ENCODE measurements around the gene ACOXL.

ACOXL gene

DNA sequence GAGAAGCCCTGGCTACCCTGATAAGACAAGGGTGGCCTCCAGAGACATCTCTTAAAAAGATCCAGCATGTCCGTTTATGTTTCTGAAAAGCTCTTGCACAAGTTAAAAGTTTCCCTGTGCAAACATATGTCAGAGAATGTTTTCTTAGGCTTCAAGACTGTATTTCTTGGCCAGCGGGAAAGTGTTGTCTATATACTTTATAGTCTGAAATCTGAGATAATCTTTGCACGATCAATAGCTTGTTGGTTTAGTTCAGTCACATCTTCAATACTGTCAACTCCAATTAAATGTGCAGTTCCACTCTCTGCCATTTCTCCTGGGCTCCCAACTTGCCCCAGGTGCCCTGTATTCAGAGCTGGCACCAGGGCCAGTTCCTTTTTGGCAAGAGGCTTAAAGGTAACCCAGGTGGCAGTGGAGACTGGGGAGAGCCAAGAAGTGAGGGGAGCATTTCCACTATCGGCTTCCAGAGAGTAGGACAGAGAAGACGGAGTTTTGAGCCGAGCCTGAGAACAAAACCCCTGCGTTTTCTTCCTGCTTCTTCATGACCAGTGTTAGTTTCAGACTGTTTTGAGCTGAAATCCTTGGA, 64.4 kb downstream of the ACOXL start:
- no peak for FAIRE-seq

DNA sequence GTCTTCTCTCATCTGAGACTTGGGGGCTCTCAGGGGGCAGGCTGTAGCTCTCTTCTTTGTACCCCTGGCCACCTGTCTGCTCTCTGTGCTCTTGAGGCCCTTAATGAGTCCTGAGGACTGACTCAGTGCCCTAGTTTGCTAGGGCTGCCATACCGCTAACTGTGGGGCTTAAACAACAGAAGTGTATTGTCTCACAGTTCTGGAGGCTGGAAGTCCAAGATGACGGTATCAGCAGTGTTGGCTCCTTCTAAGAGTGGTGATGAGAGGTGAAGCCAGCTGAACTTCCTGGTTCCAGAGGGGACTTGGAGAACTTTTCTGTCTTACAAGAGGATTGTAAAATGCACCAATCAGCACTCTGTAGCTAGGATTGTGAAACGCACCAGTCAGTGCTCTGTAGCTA, 67.0 kb downstream of the ACOXL start:
- FAIRE-seq = no peak

DNA sequence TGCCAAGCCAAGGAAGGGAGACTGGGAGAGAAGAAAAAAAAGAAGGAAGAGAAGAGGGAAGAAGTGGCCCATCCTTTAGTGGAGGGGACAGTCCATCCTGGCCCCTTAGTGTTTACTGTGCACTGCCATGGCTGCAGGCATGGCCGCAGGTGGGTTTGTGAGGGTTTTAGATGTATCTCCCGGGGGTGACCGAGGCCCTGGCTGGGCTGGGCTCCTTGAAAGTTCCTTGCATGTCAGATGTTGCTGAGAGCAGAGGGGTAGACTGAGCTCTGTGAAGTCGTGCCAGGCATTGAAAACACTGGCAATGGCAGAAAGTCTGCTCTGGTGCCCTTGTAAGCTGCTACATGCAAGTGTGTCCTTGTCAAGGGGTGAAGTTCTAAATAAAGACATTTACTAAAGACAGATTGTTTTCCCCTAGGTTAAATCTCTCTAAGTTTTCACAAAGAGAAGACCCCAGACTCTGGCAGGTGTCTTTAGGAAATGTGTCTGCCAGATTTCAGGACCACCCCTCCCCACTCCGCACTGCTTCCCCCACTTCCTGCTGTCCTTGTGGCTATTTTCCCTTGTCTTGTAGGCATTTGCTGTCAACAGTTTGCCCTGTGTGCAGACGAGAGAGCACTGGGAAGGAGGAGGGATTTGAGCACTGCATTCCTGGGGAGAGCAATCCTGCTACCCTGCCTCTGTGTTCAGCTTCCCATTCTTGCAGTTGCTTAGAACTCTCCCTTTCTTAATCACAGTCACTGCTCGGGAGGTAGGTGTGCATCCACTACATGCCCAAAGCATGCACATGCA, 68.4 kb downstream of the ACOXL start:
- no peak for FAIRE-seq

DNA sequence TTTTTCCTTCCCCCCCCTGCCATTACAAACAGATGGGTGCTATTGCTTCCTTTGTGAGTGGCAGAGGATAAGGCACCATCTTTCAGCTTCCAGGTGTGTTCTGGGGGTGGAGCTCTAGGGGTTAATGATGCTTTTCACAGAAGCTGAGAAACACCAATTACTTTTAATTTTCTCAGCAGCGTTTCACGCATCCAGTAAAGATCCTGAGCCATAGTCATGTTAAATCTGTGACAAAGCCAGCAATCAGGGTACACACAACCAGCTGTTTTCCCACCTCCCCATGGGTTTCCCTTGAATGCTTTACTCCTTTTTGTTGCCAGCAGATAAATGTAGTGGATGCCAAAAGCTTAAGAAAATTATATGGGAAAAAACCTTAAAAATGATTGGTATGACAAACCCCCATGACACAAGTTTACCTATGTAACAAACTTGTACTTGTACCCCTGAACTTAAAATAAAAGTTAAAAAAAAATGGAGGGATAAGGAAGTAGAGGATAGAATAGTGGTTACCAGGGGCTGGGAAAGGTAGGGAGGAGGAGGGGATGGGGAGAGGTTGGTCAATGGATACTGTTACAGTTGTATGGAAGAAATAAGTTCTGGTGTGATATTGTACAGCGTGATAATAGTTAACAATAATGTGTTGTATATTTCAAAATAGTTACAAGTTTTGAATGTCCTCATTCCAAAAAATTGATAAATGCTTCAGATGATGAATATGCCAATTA, 70.0 kb downstream of the ACOXL start:
- FAIRE-seq = no peak

DNA sequence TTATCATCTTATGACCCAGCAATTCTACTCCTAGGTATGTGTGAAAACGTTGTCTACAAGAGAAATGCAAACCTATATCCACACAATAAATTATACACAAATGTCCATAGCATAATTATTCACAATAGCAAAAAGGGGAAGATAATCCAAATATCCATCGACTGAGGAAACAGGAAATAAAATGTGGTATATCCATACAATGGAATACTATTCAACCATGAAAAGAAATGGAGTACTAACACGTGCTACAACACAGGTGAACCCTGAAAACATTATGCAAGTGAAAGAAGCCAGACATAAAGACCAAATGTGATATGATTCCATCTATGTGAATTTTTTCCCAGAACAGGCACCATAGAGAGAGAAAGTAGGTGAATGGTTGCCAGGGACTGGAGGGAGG, 72.1 kb downstream of the ACOXL start:
- FAIRE-seq = no peak

DNA sequence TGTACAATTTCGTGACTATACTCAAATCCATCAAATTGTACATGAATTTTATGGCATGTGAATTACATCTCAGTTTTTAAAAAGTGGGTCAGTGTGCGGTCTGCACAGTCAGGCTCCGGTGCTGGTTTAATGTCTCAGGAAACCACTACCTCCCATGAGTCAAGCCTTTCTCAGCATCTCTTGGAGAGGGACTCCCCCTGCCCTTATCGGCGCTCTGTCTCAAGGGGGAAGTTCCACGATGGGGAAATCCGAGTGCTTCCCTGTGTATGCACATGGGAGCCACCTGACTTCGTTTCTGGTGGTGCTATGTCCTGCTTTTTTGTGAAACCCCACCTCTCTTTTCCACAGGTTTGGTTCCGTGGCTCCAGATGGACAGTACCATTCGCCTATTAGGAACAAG, 72.5 kb downstream of the ACOXL start:
- FAIRE-seq = no peak

DNA sequence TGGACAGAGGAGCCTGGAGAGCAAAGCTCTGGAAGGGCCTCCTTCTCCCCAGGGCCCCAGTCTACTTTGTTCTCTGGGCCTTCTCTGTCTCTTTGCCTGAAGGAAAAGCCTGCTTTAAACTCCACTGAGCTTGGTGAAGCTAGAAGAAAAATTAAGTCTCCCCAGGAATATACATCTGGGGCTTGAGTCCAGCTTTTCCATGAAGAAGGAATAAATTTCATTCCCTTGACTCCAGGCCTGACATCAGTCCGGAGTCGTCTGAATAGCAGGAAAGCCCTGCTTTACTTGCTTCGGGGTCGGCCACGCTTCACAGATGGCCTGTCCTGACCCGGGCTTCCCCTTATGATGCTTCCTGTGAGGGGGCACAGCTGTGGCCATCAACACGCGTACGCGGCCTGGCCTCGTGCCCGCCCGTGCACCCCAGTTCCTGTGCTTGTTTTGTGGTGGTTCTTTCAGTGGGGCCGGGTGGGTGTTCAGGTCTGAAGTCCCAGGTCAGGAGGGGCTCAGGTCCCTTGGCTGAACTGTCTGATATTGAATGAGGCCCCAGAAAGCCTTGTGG, 73.6 kb downstream of the ACOXL start:
- no peak for FAIRE-seq

DNA sequence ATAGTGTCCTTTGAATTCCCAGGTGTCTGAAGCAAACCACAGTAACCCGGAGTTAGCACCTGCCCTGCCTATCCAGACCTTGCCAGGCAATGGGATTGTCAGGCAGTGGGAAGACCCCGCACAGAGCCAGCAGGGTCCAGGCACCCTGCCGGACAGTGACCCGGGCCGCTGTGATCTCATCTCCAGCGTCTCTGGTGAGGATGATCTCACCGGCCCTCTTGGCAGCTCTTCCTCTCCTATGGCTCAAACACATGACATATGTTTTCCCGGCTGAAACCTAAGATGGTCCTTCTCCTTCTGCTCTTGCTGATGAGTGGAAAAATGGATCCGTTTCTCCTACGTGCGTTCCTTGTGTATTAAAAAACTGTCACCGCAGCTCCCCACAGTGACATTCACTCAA, 75.1 kb downstream of the ACOXL start:
- FAIRE-seq = no peak

DNA sequence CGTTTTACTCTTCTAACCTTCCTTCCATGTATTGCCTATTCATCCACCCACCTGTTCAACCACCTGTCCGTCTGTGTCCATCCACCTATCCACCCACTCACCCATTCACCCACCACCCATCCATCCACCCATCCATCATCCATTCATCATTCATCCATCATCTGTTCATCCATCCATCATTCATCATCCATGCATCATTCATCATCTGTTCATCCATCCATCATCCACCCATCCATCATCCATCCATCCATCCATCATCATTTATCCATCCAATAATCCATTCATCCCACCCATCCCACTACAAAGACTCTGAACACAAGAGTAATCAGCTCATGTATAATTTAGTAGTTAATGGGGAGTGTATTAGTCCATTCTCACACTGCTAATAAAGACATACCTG, 78.0 kb downstream of the ACOXL start:
- FAIRE-seq = no peak

DNA sequence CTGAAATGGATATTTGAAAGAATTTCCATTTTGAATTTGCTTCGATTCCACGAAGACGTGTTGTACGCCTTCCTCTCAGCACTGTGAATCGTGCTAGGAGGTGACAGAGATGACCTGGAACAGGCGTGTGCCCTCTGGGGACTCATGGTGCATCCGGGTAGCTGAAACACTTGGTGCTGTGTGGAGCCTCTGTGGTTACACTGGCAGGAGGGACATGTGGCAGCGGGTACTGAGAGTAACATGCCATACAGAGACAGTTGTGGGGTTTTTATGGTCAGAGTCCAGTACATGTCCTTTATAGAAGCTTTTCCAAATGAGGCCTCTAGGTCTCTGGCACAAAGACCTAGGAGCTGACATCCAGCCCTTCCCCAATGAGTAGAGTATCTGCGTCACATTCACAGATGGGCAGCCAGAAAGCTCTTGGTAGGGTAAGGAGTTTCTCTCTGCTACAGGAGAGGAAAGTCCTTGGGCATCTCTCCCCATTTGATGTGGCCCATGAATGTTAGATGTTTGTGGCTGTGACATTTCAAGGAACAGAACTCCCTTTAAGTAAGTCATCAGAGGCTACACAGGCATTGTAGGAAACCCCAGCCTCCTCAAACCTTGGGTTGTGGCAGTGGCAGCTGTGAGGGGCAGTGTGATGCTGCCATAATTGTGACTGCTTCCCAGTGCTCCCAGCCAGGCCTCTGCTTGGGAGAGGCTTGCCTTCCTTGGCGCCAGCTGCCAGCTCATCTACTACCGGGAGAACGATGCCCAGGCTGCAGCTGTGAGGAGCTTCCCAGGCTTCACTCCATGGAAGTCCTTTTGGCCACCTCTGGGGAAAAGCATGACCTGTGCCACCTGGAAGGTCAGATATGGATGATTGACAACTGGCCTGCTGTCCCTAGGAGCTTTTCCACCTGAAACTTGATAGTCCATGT, 80.6 kb downstream of the ACOXL start:
- FAIRE-seq = no peak

DNA sequence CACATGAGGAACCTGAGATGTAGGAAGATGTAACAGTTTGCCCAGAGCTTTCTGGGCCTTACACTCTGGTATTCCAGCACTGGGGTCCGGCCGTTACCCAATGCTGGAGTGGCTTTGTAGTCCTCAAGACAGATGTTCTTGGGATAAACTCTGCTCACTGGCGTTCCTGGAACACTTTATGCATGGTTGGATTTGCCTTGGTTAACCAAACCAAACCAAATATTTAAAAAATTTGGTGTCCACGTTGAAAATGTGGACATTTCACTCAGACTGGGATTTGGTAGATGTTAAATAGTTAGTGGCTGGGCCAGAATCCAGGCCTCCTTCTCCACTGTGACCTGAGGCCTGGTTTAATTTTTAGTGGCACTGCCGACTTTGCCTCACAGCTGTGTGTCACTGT, 81.5 kb downstream of the ACOXL start:
- FAIRE-seq = no peak

DNA sequence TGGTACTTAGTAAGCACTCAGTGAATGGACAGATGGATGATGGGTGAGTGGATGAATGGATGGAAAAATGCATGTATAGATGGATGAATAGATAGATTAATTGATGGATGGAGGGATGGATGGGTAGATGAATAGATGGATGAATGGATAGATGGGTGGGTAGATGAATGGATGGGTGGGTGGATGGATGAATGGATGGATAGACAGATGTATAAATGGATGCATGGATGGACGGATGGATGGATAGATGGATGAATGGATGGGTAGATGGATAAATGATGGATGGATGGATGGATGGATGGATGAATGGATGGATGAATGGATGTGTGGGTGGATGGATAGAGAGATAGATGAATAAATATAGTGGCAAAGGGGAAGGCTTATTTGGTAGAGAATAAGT, 83.6 kb downstream of the ACOXL start:
- no peak for FAIRE-seq

DNA sequence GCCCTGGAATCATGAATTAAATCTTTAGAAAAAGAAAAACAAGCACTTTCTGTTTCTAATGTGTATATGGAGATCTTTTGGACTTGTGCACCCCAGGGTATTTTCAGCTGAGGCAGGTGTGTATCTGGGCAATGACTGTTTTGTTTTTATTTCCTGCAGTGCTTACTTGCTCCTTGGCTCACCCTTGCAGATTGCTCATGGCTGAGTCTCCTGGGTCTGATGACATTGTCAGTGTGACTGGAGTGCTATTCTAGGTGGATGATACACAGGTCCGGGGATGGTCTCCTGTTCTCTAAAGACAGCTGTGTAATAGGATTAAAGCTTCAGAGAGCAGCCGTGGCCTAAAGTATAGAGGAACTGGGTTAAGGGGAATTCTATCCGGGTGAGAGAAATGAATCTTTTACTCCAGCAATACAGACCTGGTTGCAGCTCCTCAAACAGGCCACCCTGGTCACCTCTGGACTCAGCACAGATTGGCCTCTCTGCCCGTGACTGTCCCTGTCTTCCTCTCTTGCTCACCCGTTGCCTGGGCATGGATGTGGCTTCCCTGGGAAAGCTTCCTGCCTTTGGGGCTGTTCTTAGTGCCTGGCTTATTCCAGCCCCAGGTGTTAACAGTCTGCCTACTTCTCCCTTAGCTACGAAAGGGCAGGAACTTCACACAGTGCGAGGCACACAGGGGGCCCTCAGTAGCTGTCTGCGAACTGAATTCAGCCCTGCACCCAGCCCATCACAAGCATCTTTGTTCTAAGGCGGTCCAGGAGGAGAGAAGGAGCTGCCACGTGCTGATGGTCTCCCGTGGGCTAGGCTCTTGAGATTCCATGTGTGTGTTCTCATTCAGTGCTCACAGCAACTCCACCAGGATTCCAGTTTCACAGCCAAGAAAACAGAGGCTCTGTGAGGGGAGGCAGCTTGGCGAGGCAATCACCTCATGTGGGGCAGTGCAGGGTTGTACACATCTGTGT, 84.3 kb downstream of the ACOXL start:
- no peak for FAIRE-seq

DNA sequence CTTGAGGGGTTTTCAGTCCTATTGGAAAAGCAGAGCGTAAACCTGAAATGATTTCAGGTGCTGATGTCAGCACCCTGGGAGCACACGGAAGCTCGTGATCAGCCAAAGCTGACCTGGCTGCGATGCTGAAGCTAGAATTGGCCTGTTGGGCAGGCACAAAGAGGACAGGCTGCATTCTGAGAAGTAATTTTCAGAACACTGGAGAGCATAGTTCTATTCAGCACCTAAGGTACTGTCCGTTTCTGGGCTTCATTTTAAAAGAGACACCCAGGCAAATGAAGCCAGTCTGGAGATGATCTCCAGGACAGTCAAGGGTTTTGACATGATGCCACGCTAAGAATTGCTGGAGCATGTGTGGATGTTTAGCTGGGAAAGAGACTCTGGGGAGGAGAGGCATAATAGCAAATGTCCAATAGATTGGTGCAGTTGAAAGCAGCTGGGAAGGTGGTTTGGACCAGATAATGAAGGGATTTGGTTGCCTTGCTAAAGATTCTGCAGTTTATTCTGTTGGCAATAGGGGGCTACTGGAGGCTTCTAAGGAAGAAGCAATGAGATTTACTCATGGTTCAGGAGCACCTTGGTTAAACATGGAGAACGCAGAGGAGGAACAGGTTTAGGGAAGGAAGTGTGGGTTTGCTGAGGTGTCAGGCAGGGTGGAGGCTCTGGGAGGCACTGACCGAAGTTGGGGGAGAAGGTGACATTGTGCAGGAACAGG, 86.6 kb downstream of the ACOXL start:
- FAIRE-seq = no peak

DNA sequence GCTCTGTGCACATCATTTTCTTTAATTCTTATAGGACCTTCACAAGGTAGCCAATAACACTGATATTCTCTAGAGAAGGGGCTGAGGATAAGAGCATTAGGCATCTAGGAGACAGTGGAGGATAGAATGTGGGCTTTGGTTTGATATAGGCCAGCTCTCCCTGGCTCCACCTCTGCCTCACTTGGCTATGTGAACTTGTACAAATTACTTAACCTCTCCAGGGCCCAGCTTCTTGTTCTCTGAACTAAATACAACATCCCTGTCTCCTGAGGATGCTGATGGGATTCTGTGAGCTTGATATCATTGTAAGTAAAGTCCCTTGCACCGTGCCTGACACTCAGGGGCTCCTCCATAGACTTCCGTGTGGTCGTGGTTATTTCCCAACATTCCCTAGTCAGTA, 87.3 kb downstream of the ACOXL start:
- FAIRE-seq = no peak

DNA sequence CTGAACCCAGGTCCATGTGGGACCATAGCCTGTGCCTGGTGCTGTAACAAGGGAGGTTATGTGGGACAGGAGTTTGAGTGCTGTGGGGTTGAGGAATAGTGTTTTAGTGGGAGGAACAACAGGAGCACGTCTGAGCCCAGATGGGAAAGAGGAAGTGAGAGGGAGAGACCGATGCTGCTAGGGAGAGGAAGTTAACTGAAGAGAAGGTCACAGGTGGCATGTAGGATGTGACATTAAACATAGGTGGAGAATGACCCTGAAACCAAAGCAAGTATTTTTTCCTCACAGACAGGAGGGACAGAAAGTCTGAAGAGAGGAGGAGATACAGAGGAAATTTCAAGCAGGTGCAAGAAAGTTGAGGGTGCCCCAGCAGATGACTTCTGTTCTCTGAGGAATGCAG, 87.8 kb downstream of the ACOXL start:
- no peak for FAIRE-seq

DNA sequence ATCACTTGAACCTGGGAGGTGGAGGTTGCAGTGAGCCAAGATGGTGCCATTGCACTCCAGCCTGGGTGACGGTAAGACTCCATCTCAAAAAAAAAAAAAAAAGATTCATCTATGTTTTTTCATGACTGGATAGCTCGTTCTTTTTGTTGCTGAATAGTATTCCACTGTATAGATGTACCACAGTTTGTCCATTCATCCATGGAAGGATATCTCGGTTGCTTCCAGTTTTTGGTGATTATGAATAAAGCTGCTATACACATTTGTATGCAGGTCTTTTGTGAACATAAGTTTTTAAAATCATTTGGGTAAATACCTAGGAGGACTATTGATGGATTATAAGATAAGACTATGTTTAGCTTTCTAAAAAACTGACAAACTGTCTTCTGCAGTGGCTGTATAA, 90.8 kb downstream of the ACOXL start:
- FAIRE-seq = no peak

DNA sequence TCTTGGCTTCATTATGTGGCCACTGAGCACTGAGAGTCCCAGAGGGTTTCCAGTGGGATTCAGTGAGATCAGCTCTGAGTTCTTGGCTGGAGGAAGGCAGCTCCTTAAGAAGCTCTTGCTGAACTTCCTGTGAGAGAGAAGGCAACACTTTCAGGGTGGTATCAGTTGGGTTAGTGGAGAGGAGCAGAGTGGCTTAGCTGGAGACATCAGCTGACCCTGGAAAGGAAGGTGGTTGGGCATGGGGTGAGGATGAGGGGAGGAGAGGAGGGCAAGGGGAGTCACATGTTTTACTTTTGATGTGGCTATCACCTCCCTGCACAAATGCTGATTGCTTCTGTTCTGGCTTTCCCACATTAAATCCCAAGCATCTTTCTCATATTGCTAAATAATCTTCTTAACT, 95.1 kb downstream of the ACOXL start:
- no peak for FAIRE-seq

DNA sequence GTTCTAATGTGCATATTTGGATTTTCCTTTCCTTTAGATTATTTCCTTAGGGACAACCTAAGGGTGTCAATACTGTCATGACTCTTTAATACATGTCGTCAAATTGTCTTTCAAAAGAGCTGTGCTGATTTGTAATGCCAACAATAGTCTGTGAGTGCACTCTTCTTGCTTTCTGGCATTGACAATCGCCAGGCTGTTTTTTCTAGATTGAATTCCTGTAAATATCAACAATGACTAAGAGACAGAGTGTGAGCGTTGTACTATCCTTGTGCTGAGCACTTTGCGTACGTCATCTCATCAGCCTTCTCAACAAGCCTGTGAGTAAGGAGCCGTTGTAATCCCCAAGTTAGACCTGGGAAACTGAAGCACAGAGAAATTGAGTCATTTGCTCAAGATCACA, 96.0 kb downstream of the ACOXL start:
- no peak for FAIRE-seq

DNA sequence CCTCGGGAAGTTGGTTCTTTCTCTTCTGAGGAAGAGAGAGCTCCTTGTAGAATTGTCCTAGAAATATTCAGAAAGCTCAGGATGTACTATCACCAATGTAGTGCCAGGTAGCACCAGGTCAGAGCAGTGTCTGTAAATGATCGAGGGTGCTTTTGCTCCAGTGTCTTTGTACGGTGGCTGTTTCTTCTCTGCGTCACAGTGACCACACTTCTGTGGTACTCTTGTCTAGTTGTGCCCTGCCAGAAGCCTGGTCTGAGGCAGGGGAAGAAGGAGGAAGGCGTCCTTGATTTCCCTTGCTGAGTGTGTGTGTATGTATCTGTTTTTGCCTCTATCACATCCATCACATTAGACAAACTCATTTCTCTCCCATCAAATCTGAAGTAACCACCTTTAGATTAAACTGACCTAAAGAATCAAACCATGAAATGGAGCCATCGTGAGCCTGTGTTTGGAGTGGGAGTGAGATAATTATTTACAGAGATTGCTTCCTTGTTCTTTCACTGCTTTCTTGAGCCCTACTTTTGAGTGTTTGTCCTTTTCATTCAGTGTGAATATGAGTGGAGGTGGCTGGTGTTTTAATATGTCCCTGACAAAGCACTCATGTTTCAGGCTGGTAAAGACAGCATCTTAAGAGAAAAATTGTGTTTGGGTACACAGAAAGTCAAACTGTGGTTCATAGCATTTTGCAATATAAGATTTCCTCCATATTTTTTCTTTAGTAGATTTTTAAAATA, 97.2 kb downstream of the ACOXL start:
- FAIRE-seq = no peak
